CD4-positive, alpha-beta T cell (primary cell): ENCODE data around the gene SLC29A1. TPM values are rescaled to one million over a fixed set of nuclear protein-coding genes. Genes with fewer than 3 reads are reported as not detected.

Source experiments
- ATAC-seq: fragments of 200-7000 bp; cut with Tn5 transposase; one replicate; pipeline ENCODE4 v1.10.0; 2022; ENCODE audit warnings: mild to moderate bottlenecking; ENCODE audit not compliant: poor library complexity
- CTCF ChIA-PET: fragments of 350-600 bp; sonication (Branson Sonifier 250); formaldehyde crosslinking; loops from one replicate; lab custom pipeline; 2021; ENCODE audit warnings: antibody characterized with exemption, inconsistent platforms; lab: Charles Lee
- POLR2A ChIA-PET: fragments of 350-600 bp; sonication (Branson Sonifier 250); formaldehyde crosslinking; loops from one replicate; lab custom pipeline; 2021; ENCODE audit warnings: antibody characterized with exemption, inconsistent platforms; lab: Charles Lee
- DNase-seq, 14 experiments: peaks; one replicate each; pipeline ENCODE4 v3.0.0-alpha.2; 2013 to 2020; ENCODE audit warnings: mixed read lengths in 2 of 14
- H3K27ac ChIP-seq, 2 donors: one replicate each; pipeline versions ENCODE4 v1.5.1 to v1.7.0; 2013; ENCODE audit warnings: low read length in 2 of 2, low read depth in 1 of 2, mild to moderate bottlenecking in 1 of 2
- H3K27me3 ChIP-seq, 2 experiments: 1 replicate in 1 of 2; 2 replicates in 1 of 2; pipeline versions ENCODE4 v1.6.1 to v1.7.0; 2013; ENCODE audit warnings: low read length in 2 of 2, control low read depth in 1 of 2, mild to moderate bottlenecking in 1 of 2, moderate library complexity in 1 of 2; ENCODE audit not compliant: insufficient read depth in 2 of 2, control insufficient read depth in 1 of 2
- H3K36me3 ChIP-seq: one replicate; pipeline ENCODE4 v1.6.1; 2013; ENCODE audit warnings: low read length, control low read depth; ENCODE audit not compliant: insufficient read depth
- H3K4me1 ChIP-seq: one replicate; pipeline ENCODE4 v1.6.1; 2013; ENCODE audit warnings: low read length, control low read depth; ENCODE audit not compliant: insufficient read depth
- H3K4me3 ChIP-seq: one replicate; pipeline ENCODE4 v1.5.1; 2013; ENCODE audit warnings: mild to moderate bottlenecking, low read length, moderate library complexity
- H3K9me3 ChIP-seq, 2 experiments: 1 replicate in 1 of 2; 2 replicates in 1 of 2; pipeline versions ENCODE4 v1.6.1 to v1.7.0; 2013; ENCODE audit warnings: low read length in 2 of 2, mild to moderate bottlenecking in 2 of 2, control low read depth in 1 of 2, moderate library complexity in 1 of 2; ENCODE audit not compliant: control insufficient read depth in 1 of 2, insufficient read depth in 1 of 2
- H3K27ac Mint-ChIP-seq: one replicate; pipeline ENCODE4 v1.8.0; 2020; ENCODE audit warnings: mixed read lengths
- H3K27me3 Mint-ChIP-seq: one replicate; pipeline ENCODE4 v1.8.0; 2021; ENCODE audit warnings: mixed read lengths
- H3K36me3 Mint-ChIP-seq: one replicate; pipeline ENCODE4 v1.8.0; 2021; ENCODE audit warnings: low read depth, mixed read lengths
- H3K4me1 Mint-ChIP-seq: one replicate; pipeline ENCODE4 v1.8.0; 2021; ENCODE audit warnings: low read depth, mixed read lengths
- H3K4me3 Mint-ChIP-seq: one replicate; pipeline ENCODE4 v1.8.0; 2020; ENCODE audit warnings: mild to moderate bottlenecking, mixed read lengths
- H3K9me3 Mint-ChIP-seq: one replicate; pipeline ENCODE4 v1.8.0; 2020; ENCODE audit warnings: mixed read lengths
- CTCF ChIP-seq: fragments of 200-600 bp; IDR thresholded peaks from one replicate; pipeline ENCODE4 v1.8.0; 2022; ENCODE audit warnings: antibody characterized with exemption, mild to moderate bottlenecking
- intact Hi-C, 2 experiments: fragments of 100-400 bp; cut with DNase I in 1 of 2; cut with micrococcal nuclease in 1 of 2; formaldehyde crosslinking; loops; one replicate each; pipeline versions ENCODE4 v1.15.1 to v1.9.0; 2023 to 2025; cut with DNase I, micrococcal nuclease
- total RNA-seq, 174 experiments: library from RNA in 2 of 174; stranded (reverse) in 2 of 174; gene quantifications; one replicate each; pipeline ENCODE4 v1.2.3 and lab custom pipeline; 2021 to 2026

SLC29A1 gene
- total RNA-seq, 2 experiments from 2014 or later, result 0.67 to 1.3 TPM

- CTCF ChIA-PET, result no interaction called here
- Histone ChIP-seq H3K4me1 (no peaks in the 10 kb centered on the region), H3K4me3 (no peak overlapping the region), H3K36me3 (no peaks in the 10 kb centered on the region), H3K9me3 (no peaks in the 10 kb centered on the region), H3K27ac (no peak overlapping the region), H3K27me3 (no peaks in the 10 kb centered on the region)
- Mint-ChIP-seq H3K4me3 (no peak overlapping the region), H3K4me1 (no peaks in the 10 kb centered on the region), H3K36me3 (no peaks in the 10 kb centered on the region), H3K9me3 (no peaks in the 10 kb centered on the region), H3K27me3 (no peaks in the 10 kb centered on the region), H3K27ac (no peak overlapping the region)
- intact Hi-C loops, result no loop called here
- TF ChIP-seq CTCF, result no peak
- no peak for ATAC-seq
- POLR2A ChIA-PET, result no interaction called here
- DNase-seq, result no peak
Observed at GRCh38 chr6:44202332-44202971, 20.9 kb upstream of the SLC29A1 start.

GRCh38 chr6:44202972-44203750 is 20.2 kb upstream of the SLC29A1 start:
- Histone ChIP-seq H3K27me3 (no peaks in the 10 kb centered on the region), H3K4me1 (no peaks in the 10 kb centered on the region), H3K27ac (no peak overlapping the region), H3K4me3 (no peak overlapping the region), H3K36me3 (no peaks in the 10 kb centered on the region), H3K9me3 (no peaks in the 10 kb centered on the region)
- CTCF ChIA-PET, result no interaction called here
- Mint-ChIP-seq H3K4me3 (no peak overlapping the region), H3K36me3 (no peaks in the 10 kb centered on the region), H3K9me3 (no peaks in the 10 kb centered on the region), H3K27ac (no peak overlapping the region), H3K4me1 (no peaks in the 10 kb centered on the region), H3K27me3 (no peaks in the 10 kb centered on the region)
- no peak for TF ChIP-seq CTCF
- POLR2A ChIA-PET, result no interaction called here
- DNase-seq (no peak), ATAC-seq (no peak)
- intact Hi-C loops, result no loop called here

- Histone ChIP-seq H3K9me3 (no peaks in the 10 kb centered on the region), H3K4me3 (no peak overlapping the region), H3K27me3 (no peaks in the 10 kb centered on the region), H3K27ac (no peak overlapping the region), H3K4me1 (no peaks in the 10 kb centered on the region), H3K36me3 (no peaks in the 10 kb centered on the region)
- Mint-ChIP-seq H3K27me3 (no peaks in the 10 kb centered on the region), H3K9me3 (no peaks in the 10 kb centered on the region), H3K27ac (no peak overlapping the region), H3K36me3 (no peaks in the 10 kb centered on the region), H3K4me3 (no peak overlapping the region), H3K4me1 (no peaks in the 10 kb centered on the region)
- CTCF ChIA-PET, result no interaction called here
- intact Hi-C loops, result no loop called here
- POLR2A ChIA-PET, result interaction anchor here (0.9 kb wide), 1 partner anchor 58 kb away, joined by 3 read pairs; no protein-coding TSS in a partner anchor
- no peak for TF ChIP-seq CTCF
- DNase-seq (no peak), ATAC-seq (no peak)
Observed at GRCh38 chr6:44203955-44204354, 19.4 kb upstream of the SLC29A1 start.
